ENCODE measurements around the gene PIP4K2C. TPM values are rescaled to one million over a fixed set of nuclear protein-coding genes. Genes with fewer than 3 reads are reported as not detected.
A peak's percentile ranks its signal among the peaks of the same experiment; 100 is the strongest.
"Not testable (repeated sequence)": the region's sequence is repeated elsewhere in the genome, so short reads cannot be mapped to it uniquely, and the experiment has no call there.

PIP4K2C gene
- total and polyA plus RNA-seq, 4 donors, result 14.5 to 28.4 (median 26.1) TPM

- intact Hi-C loops (cut with DNase I), result no loop called here
- ATAC-seq (ENCODE audit: low FRiP score) (no peak), DNase-seq (no peak)
- Histone ChIP-seq H3K9me3 (ENCODE audit: control insufficient read depth, low read length) (no peaks in the 10 kb centered on the region), H3K4me1 (ENCODE audit: control insufficient read depth in 1 of 2, insufficient read depth in 2 of 2, low read length in 2 of 2) (no peaks in the 10 kb centered on the region), H3K36me3 (ENCODE audit: control insufficient read depth in 1 of 2, insufficient read depth in 2 of 2, low read length in 1 of 2) (peaks cover 0 to 2% of the 10 kb centered on the region in 2 donors), H3K27me3 (ENCODE audit: control insufficient read depth in 1 of 2, insufficient read depth in 2 of 2, low read length in 1 of 2) (no peaks in the 10 kb centered on the region), H3K4me3 (ENCODE audit: low read length in 2 of 2) (no peak overlapping the region), H3K27ac (ENCODE audit: low read depth in 1 of 2, low read length in 2 of 2) (no peak overlapping the region)
- WGBS, 2 donors, result 90 to 93% methylated on average over 3 of the region's 3 CpGs
These were observed 4.9 kb upstream of the PIP4K2C start for GRCh38 chr12:57586128-57586527.

GRCh38 chr12:57586832-57587429, 4.1 kb upstream of the PIP4K2C start:
- Histone ChIP-seq H3K27me3 (ENCODE audit: control insufficient read depth in 1 of 2, insufficient read depth in 2 of 2, low read length in 1 of 2) (no peaks in the 10 kb centered on the region), H3K4me3 (ENCODE audit: low read length in 2 of 2) (no peak overlapping the region), H3K9me3 (ENCODE audit: control insufficient read depth, low read length) (no peaks in the 10 kb centered on the region), H3K36me3 (ENCODE audit: control insufficient read depth in 1 of 2, insufficient read depth in 2 of 2, low read length in 1 of 2) (no peaks in the 10 kb centered on the region), H3K4me1 (ENCODE audit: control insufficient read depth in 1 of 2, insufficient read depth in 2 of 2, low read length in 2 of 2) (no peaks in the 10 kb centered on the region), H3K27ac (ENCODE audit: low read depth in 1 of 2, low read length in 2 of 2) (no peak overlapping the region)
- 89 to 90% methylated on average over 3 of the region's 3 CpGs for WGBS, 2 donors
- DNase-seq (peak in 1 of 2 donors; percentile 5), ATAC-seq (ENCODE audit: low FRiP score) (no peak)
- intact Hi-C loops (cut with DNase I), result no loop called here

GRCh38 chr12:57588951-57589610, 1.9 kb upstream of the PIP4K2C start:
- H3K27ac ChIP-seq (ENCODE audit: low read depth in 1 of 2, low read length in 2 of 2); intact Hi-C loops (cut with DNase I); H3K27me3 ChIP-seq (ENCODE audit: control insufficient read depth in 1 of 2, insufficient read depth in 2 of 2, low read length in 1 of 2); H3K4me3 ChIP-seq (ENCODE audit: low read length in 2 of 2); H3K36me3 ChIP-seq (ENCODE audit: control insufficient read depth in 1 of 2, insufficient read depth in 2 of 2, low read length in 1 of 2); ATAC-seq (ENCODE audit: low FRiP score); H3K9me3 ChIP-seq (ENCODE audit: control insufficient read depth, low read length); H3K4me1 ChIP-seq (ENCODE audit: control insufficient read depth in 1 of 2, insufficient read depth in 2 of 2, low read length in 2 of 2): not testable (repeated sequence)
- WGBS, 2 donors, result 90% methylated on average over 15 of the region's 15 CpGs
- DNase-seq, result peak in 1 of 2 donors; percentile 38

GRCh38 chr12:57590479-57590863, 521 bp upstream of the PIP4K2C start:
- Histone ChIP-seq H3K27ac (ENCODE audit: low read depth in 1 of 2, low read length in 2 of 2) (no peak overlapping the region), H3K36me3 (ENCODE audit: control insufficient read depth in 1 of 2, insufficient read depth in 2 of 2, low read length in 1 of 2) (no peaks in the 10 kb centered on the region), H3K27me3 (ENCODE audit: control insufficient read depth in 1 of 2, insufficient read depth in 2 of 2, low read length in 1 of 2) (no peaks in the 10 kb centered on the region), H3K9me3 (ENCODE audit: control insufficient read depth, low read length) (no peaks in the 10 kb centered on the region), H3K4me1 (ENCODE audit: control insufficient read depth in 1 of 2, insufficient read depth in 2 of 2, low read length in 2 of 2) (no peaks in the 10 kb centered on the region), H3K4me3 (ENCODE audit: low read length in 2 of 2) (peak overlapping the region in 1 of 2 donors; percentile 81)
- no peak for ATAC-seq (ENCODE audit: low FRiP score)
- WGBS, 2 donors, result 23% methylated on average over 2 of the region's 2 CpGs
- DNase-seq, result no peak
- intact Hi-C loops (cut with DNase I), result no loop called here

- peak overlapping the region; percentile 67 to 81 for H3K4me3 ChIP-seq (ENCODE audit: low read length in 2 of 2)
- no peaks in the 10 kb centered on the region for H3K4me1 ChIP-seq (ENCODE audit: control insufficient read depth in 1 of 2, insufficient read depth in 2 of 2, low read length in 2 of 2)
- no peaks in the 10 kb centered on the region for H3K9me3 ChIP-seq (ENCODE audit: control insufficient read depth, low read length)
- intact Hi-C loops (cut with DNase I), result no loop called here
- WGBS, 2 donors, result 34 to 38% methylated on average over 10 of the region's 10 CpGs
- ATAC-seq (ENCODE audit: low FRiP score) (no peak), DNase-seq (no peak)
- no peak overlapping the region for H3K27ac ChIP-seq (ENCODE audit: low read depth in 1 of 2, low read length in 2 of 2)
- H3K27me3 ChIP-seq (ENCODE audit: control insufficient read depth in 1 of 2, insufficient read depth in 2 of 2, low read length in 1 of 2), result no peaks in the 10 kb centered on the region
- no peaks in the 10 kb centered on the region for H3K36me3 ChIP-seq (ENCODE audit: control insufficient read depth in 1 of 2, insufficient read depth in 2 of 2, low read length in 1 of 2)
These were observed 862 bp downstream of the PIP4K2C start for GRCh38 chr12:57591782-57592325.

GRCh38 chr12:57592551-57593165, 1.7 kb downstream of the PIP4K2C start:
- DNase-seq (no peak), ATAC-seq (ENCODE audit: low FRiP score) (no peak)
- WGBS, 2 donors, result 61 to 72% methylated on average over 2 of the region's 2 CpGs
- Histone ChIP-seq H3K4me3 (ENCODE audit: low read length in 2 of 2) (no peak overlapping the region), H3K36me3 (ENCODE audit: control insufficient read depth in 1 of 2, insufficient read depth in 2 of 2, low read length in 1 of 2) (no peaks in the 10 kb centered on the region), H3K4me1 (ENCODE audit: control insufficient read depth in 1 of 2, insufficient read depth in 2 of 2, low read length in 2 of 2) (no peaks in the 10 kb centered on the region), H3K27me3 (ENCODE audit: control insufficient read depth in 1 of 2, insufficient read depth in 2 of 2, low read length in 1 of 2) (no peaks in the 10 kb centered on the region), H3K27ac (ENCODE audit: low read depth in 1 of 2, low read length in 2 of 2) (no peak overlapping the region), H3K9me3 (ENCODE audit: control insufficient read depth, low read length) (no peaks in the 10 kb centered on the region)
- intact Hi-C loops (cut with DNase I), result no loop called here

GRCh38 chr12:57593187-57593586, 2.2 kb downstream of the PIP4K2C start:
- H3K4me1 ChIP-seq (ENCODE audit: control insufficient read depth in 1 of 2, insufficient read depth in 2 of 2, low read length in 2 of 2), result no peaks in the 10 kb centered on the region
- intact Hi-C loops (cut with DNase I), result no loop called here

GRCh38 chr12:57600395-57600794, 9.4 kb downstream of the PIP4K2C start:
- 46 to 82% methylated on average over 2 of the region's 2 CpGs for WGBS, 2 donors

More at GRCh38 chr12:57593187-57593586, 2.2 kb downstream of the PIP4K2C start:
- H3K4me3 ChIP-seq (ENCODE audit: low read length in 2 of 2), result no peak overlapping the region
- DNase-seq (no peak), ATAC-seq (ENCODE audit: low FRiP score) (no peak)
- no peak overlapping the region for H3K27ac ChIP-seq (ENCODE audit: low read depth in 1 of 2, low read length in 2 of 2)
- WGBS, 2 donors, result 73 to 82% methylated on average over 4 of the region's 4 CpGs
- H3K36me3 ChIP-seq (ENCODE audit: control insufficient read depth in 1 of 2, insufficient read depth in 2 of 2, low read length in 1 of 2), result no peaks in the 10 kb centered on the region
- H3K9me3 ChIP-seq (ENCODE audit: control insufficient read depth, low read length), result no peaks in the 10 kb centered on the region
- H3K27me3 ChIP-seq (ENCODE audit: control insufficient read depth in 1 of 2, insufficient read depth in 2 of 2, low read length in 1 of 2), result no peaks in the 10 kb centered on the region

More at GRCh38 chr12:57600395-57600794, 9.4 kb downstream of the PIP4K2C start:
- Histone ChIP-seq H3K4me3 (ENCODE audit: low read length in 2 of 2) (no peak overlapping the region), H3K27ac (ENCODE audit: low read depth in 1 of 2, low read length in 2 of 2) (no peak overlapping the region), H3K9me3 (ENCODE audit: control insufficient read depth, low read length) (no peaks in the 10 kb centered on the region), H3K36me3 (ENCODE audit: control insufficient read depth in 1 of 2, insufficient read depth in 2 of 2, low read length in 1 of 2) (peaks cover 4 to 7% of the 10 kb centered on the region in 2 donors), H3K4me1 (ENCODE audit: control insufficient read depth in 1 of 2, insufficient read depth in 2 of 2, low read length in 2 of 2) (peaks cover 0 to 2% of the 10 kb centered on the region in 2 donors), H3K27me3 (ENCODE audit: control insufficient read depth in 1 of 2, insufficient read depth in 2 of 2, low read length in 1 of 2) (no peaks in the 10 kb centered on the region)
- ATAC-seq (ENCODE audit: low FRiP score) (no peak), DNase-seq (no peak)
- intact Hi-C loops (cut with DNase I), result no loop called here

All from aorta (tissue), 5 donors.